Fibroblast of lung (primary cell): ENCODE data around the gene CNOT2. TPM values are rescaled to one million over a fixed set of nuclear protein-coding genes. Genes with fewer than 3 reads are reported as not detected.

Experiments used
- DNase-seq, 2 donors: peaks; one replicate each; pipeline versions ENCODE4 v3.0.0 to v3.0.0-alpha.2; 2010; ENCODE audit warnings: low read depth in 2 of 2
- H2AFZ ChIP-seq: 2 replicates; pipeline ENCODE4 v1.5.1; 2012; ENCODE audit warnings: low read length, control low read depth, inconsistent platforms
- H3K27ac ChIP-seq: 2 replicates; pipeline ENCODE4 v1.5.1; 2011; ENCODE audit warnings: low read length, control low read depth; ENCODE audit not compliant: insufficient read depth
- H3K27me3 ChIP-seq: 2 replicates; pipeline ENCODE4 v1.5.1; 2011; ENCODE audit warnings: mild to moderate bottlenecking, low read length; ENCODE audit not compliant: control insufficient read depth, insufficient read depth
- H3K36me3 ChIP-seq: 2 replicates; pipeline ENCODE4 v1.5.1; 2011; ENCODE audit warnings: low read length; ENCODE audit not compliant: control insufficient read depth, insufficient read depth
- H3K4me1 ChIP-seq: 2 replicates; pipeline ENCODE4 v1.5.1; 2011; ENCODE audit warnings: low read length; ENCODE audit not compliant: control insufficient read depth, insufficient read depth; ENCODE audit errors: extremely low read depth
- H3K4me2 ChIP-seq: 2 replicates; pipeline ENCODE4 v1.5.1; 2011; ENCODE audit warnings: low read length, control low read depth; ENCODE audit not compliant: insufficient read depth; ENCODE audit errors: extremely low read depth
- H3K4me3 ChIP-seq, 4 experiments: fragments of 200-600 bp in 1 of 4; sonication (generic) in 1 of 4; replicated peaks in 1 of 4; 2 replicates each; pipeline ENCODE4 v1.5.1; 2011 to 2016; ENCODE audit warnings: low read length in 4 of 4, low read depth in 3 of 4, mild to moderate bottlenecking in 3 of 4, control low read depth in 2 of 4, inconsistent platforms in 1 of 4, mixed read lengths in 1 of 4; ENCODE audit not compliant: insufficient read depth in 1 of 4; ENCODE audit errors: control extremely low read depth in 1 of 4
- H3K79me2 ChIP-seq: 2 replicates; pipeline ENCODE4 v1.5.1; 2012; ENCODE audit warnings: mild to moderate bottlenecking, low read length, inconsistent platforms; ENCODE audit not compliant: control insufficient read depth, insufficient read depth
- H3K9ac ChIP-seq: 2 replicates; pipeline ENCODE4 v1.5.1; 2011; ENCODE audit warnings: mild to moderate bottlenecking, low read length, control low read depth; ENCODE audit not compliant: insufficient read depth
- H3K9me3 ChIP-seq: 2 replicates; pipeline ENCODE4 v1.5.1; 2012; ENCODE audit warnings: low read depth, low read length; ENCODE audit not compliant: control insufficient read depth, insufficient read depth
- H4K20me1 ChIP-seq: 2 replicates; pipeline ENCODE4 v1.5.1; 2011; ENCODE audit warnings: low read length; ENCODE audit not compliant: control insufficient read depth, insufficient read depth; ENCODE audit errors: extremely low read depth
- CTCF ChIP-seq, 2 donors: IDR thresholded peaks in 1 of 2; conservative IDR thresholded peaks in 1 of 2; 1 replicate in 1 of 2; 2 replicates in 1 of 2; pipeline ENCODE4 v1.5.1; 2011 to 2012; ENCODE audit warnings: low read length in 2 of 2, control low read depth in 1 of 2, inconsistent platforms in 1 of 2, low read depth in 1 of 2, mild to moderate bottlenecking in 1 of 2
- EZH2 ChIP-seq: IDR thresholded peaks from 2 replicates; pipeline ENCODE4 v1.5.1; 2012; ENCODE audit warnings: low read length, control low read depth, mild to moderate bottlenecking; ENCODE audit errors: missing control alignments
- polyA plus RNA-seq, 2 donors: library from polyadenylated mRNA; depleted of rRNA in 1 of 2; stranded (reverse) in 1 of 2; unstranded in 1 of 2; fragments of >200 nt; gene quantifications; 2 replicates each; pipeline ENCODE4 v1.2.1, GENCODE V29; 2011 to 2012; ENCODE audit warnings: missing spikeins in 1 of 2
- total RNA-seq: library from RNA; depleted of rRNA; stranded (reverse); fragments of >200 nt; gene quantifications from 2 replicates; pipeline ENCODE4 v1.2.1, GENCODE V29; 2014

The CNOT2 gene
- total and polyA plus RNA-seq, 2 donors (not counting 1 experiment from before 2014, with no cell fraction given): 95.2 to 116 TPM

DNA sequence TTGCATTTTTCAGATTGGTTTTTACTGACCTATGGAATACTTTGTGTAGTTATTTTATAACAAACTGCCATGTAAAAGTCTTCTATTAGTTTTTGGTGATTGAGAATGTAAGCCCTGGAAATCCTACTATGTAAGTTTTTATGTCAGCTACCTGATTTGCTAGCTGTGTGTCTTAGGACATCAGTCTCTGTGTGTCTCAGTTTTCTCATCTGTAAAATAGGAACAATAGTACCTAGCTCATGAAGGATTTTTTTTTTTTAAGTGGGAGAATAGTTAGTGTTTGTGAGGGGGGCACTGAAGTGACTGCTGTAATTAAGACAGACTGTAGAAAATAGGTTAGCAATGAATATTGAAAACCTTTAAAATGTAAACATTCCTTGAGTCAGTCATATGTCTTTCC is 70.9 kb downstream of the CNOT2 start:
- Histone ChIP-seq H2AFZ (no peak overlapping the region), H3K9ac (no peak overlapping the region), H3K9me3 (no peaks in the 10 kb centered on the region), H4K20me1 (peaks cover under 1% of the 10 kb centered on the region), H3K27me3 (no peaks in the 10 kb centered on the region), H3K27ac (no peak overlapping the region), H3K4me3 (no peak overlapping the region), H3K4me2 (no peak overlapping the region), H3K36me3 (no peaks in the 10 kb centered on the region), H3K4me1 (no peaks in the 10 kb centered on the region), H3K79me2 (no peaks in the 10 kb centered on the region)
- no peak for DNase-seq
- no peak for TF ChIP-seq CTCF (conservative IDR thresholded peaks at IDR 0.05 in 1 of 2, IDR thresholded peaks at IDR 0.05 in 1 of 2; ENCODE audit: low read depth in 1 of 2, low read length in 2 of 2)
- no peak for TF ChIP-seq EZH2

- H3K27me3 ChIP-seq: no peaks in the 10 kb centered on the region
- H3K9ac ChIP-seq: no peak overlapping the region
- H4K20me1 ChIP-seq: no peaks in the 10 kb centered on the region
- peak in 1 of 2 donors; percentile 26 for DNase-seq
- no peak overlapping the region for H3K4me2 ChIP-seq
- no peaks in the 10 kb centered on the region for H3K4me1 ChIP-seq
- no peak overlapping the region for H3K27ac ChIP-seq
- no peaks in the 10 kb centered on the region for H3K79me2 ChIP-seq
- no peak overlapping the region for H3K4me3 ChIP-seq
- no peak overlapping the region for H2AFZ ChIP-seq
- no peaks in the 10 kb centered on the region for H3K36me3 ChIP-seq
- H3K9me3 ChIP-seq: no peaks in the 10 kb centered on the region
- no peak for TF ChIP-seq EZH2
- no peak for TF ChIP-seq CTCF (conservative IDR thresholded peaks at IDR 0.05 in 1 of 2, IDR thresholded peaks at IDR 0.05 in 1 of 2; ENCODE audit: low read depth in 1 of 2, low read length in 2 of 2)
Observed at GRCh38 chr12:70317781-70318180, 74.5 kb downstream of the CNOT2 start.

GRCh38 chr12:70319605-70320004 is 76.4 kb downstream of the CNOT2 start:
- Histone ChIP-seq H3K36me3 (no peaks in the 10 kb centered on the region), H3K79me2 (no peaks in the 10 kb centered on the region), H3K27me3 (no peaks in the 10 kb centered on the region), H3K4me3 (no peak overlapping the region), H3K4me2 (no peak overlapping the region), H3K9ac (no peak overlapping the region), H3K9me3 (no peaks in the 10 kb centered on the region), H3K27ac (no peak overlapping the region), H2AFZ (no peak overlapping the region), H3K4me1 (no peaks in the 10 kb centered on the region), H4K20me1 (no peaks in the 10 kb centered on the region)
- TF ChIP-seq CTCF (conservative IDR thresholded peaks at IDR 0.05 in 1 of 2, IDR thresholded peaks at IDR 0.05 in 1 of 2; ENCODE audit: low read depth in 1 of 2, low read length in 2 of 2) (no peak), EZH2 (no peak)
- DNase-seq: no peak
